ENCODE data around the gene SLC35D2.
"Not testable (repeated sequence)": the region's sequence is repeated elsewhere in the genome, so short reads cannot be mapped to it uniquely, and the experiment has no call there.

SLC35D2 gene

GRCh38 chr9:96363175-96363967 lies 20.1 kb downstream of the SLC35D2 start:
- Mint-ChIP-seq H3K4me3 (no peak overlapping the region), H3K27me3 (no peaks in the 10 kb centered on the region), H3K27ac (ENCODE audit: low read depth) (peak overlapping the region; percentile 62), H3K36me3 (ENCODE audit: insufficient read depth) (peaks cover 21% of the 10 kb centered on the region), H3K4me1 (no peaks in the 10 kb centered on the region), H3K9me3 (no peaks in the 10 kb centered on the region)
- no peak for DNase-seq (ENCODE audit: low spot score in 2 of 2)
- no peak for ATAC-seq (replicated peaks; ENCODE audit: extremely low read depth, poor library complexity, severe bottlenecking)

GRCh38 chr9:96362119-96362518 lies 21.4 kb downstream of the SLC35D2 start:
- not testable (repeated sequence) for ATAC-seq (replicated peaks; ENCODE audit: extremely low read depth, poor library complexity, severe bottlenecking); H3K27me3 Mint-ChIP-seq; H3K9me3 Mint-ChIP-seq; H3K27ac Mint-ChIP-seq (ENCODE audit: low read depth); H3K4me1 Mint-ChIP-seq; H3K4me3 Mint-ChIP-seq; DNase-seq (ENCODE audit: low spot score in 2 of 2)
- H3K36me3 Mint-ChIP-seq (ENCODE audit: insufficient read depth) = peaks cover 20% of the 10 kb centered on the region

- Mint-ChIP-seq H3K27me3 (no peaks in the 10 kb centered on the region), H3K27ac (ENCODE audit: low read depth) (no peak overlapping the region), H3K4me3 (no peak overlapping the region), H3K4me1 (no peaks in the 10 kb centered on the region), H3K9me3 (no peaks in the 10 kb centered on the region), H3K36me3 (ENCODE audit: insufficient read depth) (peaks cover 20% of the 10 kb centered on the region)
- DNase-seq (ENCODE audit: low spot score in 2 of 2) = no peak
- no peak for ATAC-seq (replicated peaks; ENCODE audit: extremely low read depth, poor library complexity, severe bottlenecking)
Measured at GRCh38 chr9:96361668-96362067, 21.8 kb downstream of the SLC35D2 start.

- no peaks in the 10 kb centered on the region for H3K9me3 Mint-ChIP-seq
- no peaks in the 10 kb centered on the region for H3K4me1 Mint-ChIP-seq
- H3K36me3 Mint-ChIP-seq (ENCODE audit: insufficient read depth) = peaks cover 20% of the 10 kb centered on the region
- DNase-seq (ENCODE audit: low spot score in 2 of 2) (no peak), ATAC-seq (replicated peaks; ENCODE audit: extremely low read depth, poor library complexity, severe bottlenecking) (no peak)
- no peaks in the 10 kb centered on the region for H3K27me3 Mint-ChIP-seq
- H3K27ac Mint-ChIP-seq (ENCODE audit: low read depth) = no peak overlapping the region
- H3K4me3 Mint-ChIP-seq = no peak overlapping the region
Measured at GRCh38 chr9:96360976-96361375, 22.5 kb downstream of the SLC35D2 start.

- H3K4me1 Mint-ChIP-seq; H3K4me3 Mint-ChIP-seq; DNase-seq (ENCODE audit: low spot score in 2 of 2); ATAC-seq (replicated peaks; ENCODE audit: extremely low read depth, poor library complexity, severe bottlenecking); H3K27ac Mint-ChIP-seq (ENCODE audit: low read depth); H3K9me3 Mint-ChIP-seq; H3K27me3 Mint-ChIP-seq: not testable (repeated sequence)
- H3K36me3 Mint-ChIP-seq (ENCODE audit: insufficient read depth) = peaks cover 21% of the 10 kb centered on the region
Measured at GRCh38 chr9:96360523-96360922, 23.0 kb downstream of the SLC35D2 start.

GRCh38 chr9:96350866-96351265 lies 32.6 kb downstream of the SLC35D2 start:
- DNase-seq (ENCODE audit: low spot score in 2 of 2) (no peak), ATAC-seq (replicated peaks; ENCODE audit: extremely low read depth, poor library complexity, severe bottlenecking) (no peak)
- Mint-ChIP-seq H3K36me3 (ENCODE audit: insufficient read depth) (peaks cover 8% of the 10 kb centered on the region), H3K9me3 (no peaks in the 10 kb centered on the region), H3K4me3 (no peak overlapping the region), H3K4me1 (no peaks in the 10 kb centered on the region), H3K27me3 (no peaks in the 10 kb centered on the region), H3K27ac (ENCODE audit: low read depth) (no peak overlapping the region)

GRCh38 chr9:96348261-96348660 lies 35.2 kb downstream of the SLC35D2 start:
- ATAC-seq (replicated peaks; ENCODE audit: extremely low read depth, poor library complexity, severe bottlenecking) (no peak), DNase-seq (ENCODE audit: low spot score in 2 of 2) (no peak)
- H3K36me3 Mint-ChIP-seq (ENCODE audit: insufficient read depth) = peaks cover 8% of the 10 kb centered on the region
- H3K27me3 Mint-ChIP-seq = no peaks in the 10 kb centered on the region
- H3K4me1 Mint-ChIP-seq = no peaks in the 10 kb centered on the region
- no peak overlapping the region for H3K27ac Mint-ChIP-seq (ENCODE audit: low read depth)
- no peak overlapping the region for H3K4me3 Mint-ChIP-seq
- no peaks in the 10 kb centered on the region for H3K9me3 Mint-ChIP-seq

GRCh38 chr9:96345551-96345950 lies 38.0 kb downstream of the SLC35D2 start:
- H3K4me1 Mint-ChIP-seq = no peaks in the 10 kb centered on the region

GRCh38 chr9:96344458-96345180 lies 38.9 kb downstream of the SLC35D2 start:
- H3K27ac Mint-ChIP-seq (ENCODE audit: low read depth) = no peak overlapping the region
- ATAC-seq (replicated peaks; ENCODE audit: extremely low read depth, poor library complexity, severe bottlenecking) (no peak), DNase-seq (ENCODE audit: low spot score in 2 of 2) (no peak)
- no peaks in the 10 kb centered on the region for H3K27me3 Mint-ChIP-seq
- no peak overlapping the region for H3K4me3 Mint-ChIP-seq
- no peaks in the 10 kb centered on the region for H3K4me1 Mint-ChIP-seq
- H3K36me3 Mint-ChIP-seq (ENCODE audit: insufficient read depth) = peaks cover 4% of the 10 kb centered on the region
- H3K9me3 Mint-ChIP-seq = no peaks in the 10 kb centered on the region

More at GRCh38 chr9:96345551-96345950, 38.0 kb downstream of the SLC35D2 start:
- ATAC-seq (replicated peaks; ENCODE audit: extremely low read depth, poor library complexity, severe bottlenecking) = no peak
- no peaks in the 10 kb centered on the region for H3K9me3 Mint-ChIP-seq
- H3K27me3 Mint-ChIP-seq = no peaks in the 10 kb centered on the region
- H3K36me3 Mint-ChIP-seq (ENCODE audit: insufficient read depth) = peaks cover 7% of the 10 kb centered on the region
- no peak overlapping the region for H3K4me3 Mint-ChIP-seq
- no peak overlapping the region for H3K27ac Mint-ChIP-seq (ENCODE audit: low read depth)
- no peak for DNase-seq (ENCODE audit: low spot score in 2 of 2)

GRCh38 chr9:96343515-96344360 lies 39.8 kb downstream of the SLC35D2 start:
- no peak for DNase-seq (ENCODE audit: low spot score in 2 of 2)
- Mint-ChIP-seq H3K9me3 (no peaks in the 10 kb centered on the region), H3K4me1 (no peaks in the 10 kb centered on the region), H3K27me3 (no peaks in the 10 kb centered on the region), H3K4me3 (no peak overlapping the region), H3K27ac (ENCODE audit: low read depth) (no peak overlapping the region), H3K36me3 (ENCODE audit: insufficient read depth) (peaks cover 4% of the 10 kb centered on the region)
- ATAC-seq (replicated peaks; ENCODE audit: extremely low read depth, poor library complexity, severe bottlenecking) = no peak

- no peak overlapping the region for H3K4me3 Mint-ChIP-seq
- H3K27me3 Mint-ChIP-seq = no peaks in the 10 kb centered on the region
- no peaks in the 10 kb centered on the region for H3K4me1 Mint-ChIP-seq
- no peaks in the 10 kb centered on the region for H3K9me3 Mint-ChIP-seq
- ATAC-seq (replicated peaks; ENCODE audit: extremely low read depth, poor library complexity, severe bottlenecking) = no peak
- H3K36me3 Mint-ChIP-seq (ENCODE audit: insufficient read depth) = peaks cover 4% of the 10 kb centered on the region
- DNase-seq (ENCODE audit: low spot score in 2 of 2) = no peak
- H3K27ac Mint-ChIP-seq (ENCODE audit: low read depth) = no peak overlapping the region
Measured at GRCh38 chr9:96342571-96343245, 40.8 kb downstream of the SLC35D2 start.

- Mint-ChIP-seq H3K27ac (ENCODE audit: low read depth) (no peak overlapping the region), H3K4me3 (no peak overlapping the region), H3K9me3 (no peaks in the 10 kb centered on the region), H3K27me3 (no peaks in the 10 kb centered on the region), H3K4me1 (no peaks in the 10 kb centered on the region), H3K36me3 (ENCODE audit: insufficient read depth) (peaks cover 2% of the 10 kb centered on the region)
- no peak for ATAC-seq (replicated peaks; ENCODE audit: extremely low read depth, poor library complexity, severe bottlenecking)
- no peak for DNase-seq (ENCODE audit: low spot score in 2 of 2)
Measured at GRCh38 chr9:96340707-96341106, 42.8 kb downstream of the SLC35D2 start.
